Globus pallidus (tissue), 1 donor: ENCODE data around the gene TRPV4.
A peak's percentile ranks its signal among the peaks of the same experiment; 100 is the strongest.

ENCODE experiments used
- DNase-seq: peaks from one replicate; pipeline ENCODE4 v3.0.0-alpha.2; 2015; ENCODE audit warnings: low spot score

The TRPV4 gene

GRCh38 chr12:109827566-109828550, 5.3 kb downstream of the TRPV4 start:
- DNase-seq: peak; percentile 57

GRCh38 chr12:109827080-109827479, 6.1 kb downstream of the TRPV4 start:
- no peak for DNase-seq

DNA sequence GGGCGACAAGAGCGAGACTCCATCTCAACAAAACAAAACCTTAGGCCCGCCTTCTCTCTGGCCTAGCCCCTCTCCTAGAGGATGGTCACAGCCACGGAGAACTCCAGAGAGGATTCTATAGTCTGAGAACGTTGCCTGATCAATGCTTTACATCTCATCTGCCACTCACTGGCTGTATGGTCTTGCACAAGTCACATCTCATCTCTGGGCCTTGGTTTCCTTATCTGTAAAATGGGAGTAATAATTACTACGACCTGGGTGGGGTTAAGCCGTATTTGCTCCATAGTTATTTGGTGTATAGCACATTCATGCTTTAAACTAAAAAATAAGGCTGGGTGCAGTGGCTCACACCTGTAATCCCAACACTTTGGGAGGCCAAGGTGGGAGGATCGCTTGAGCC, 8.5 kb downstream of the TRPV4 start:
- no peak for DNase-seq

- peak; percentile 22 for DNase-seq
Observed at GRCh38 chr12:109822951-109823411, 10.2 kb downstream of the TRPV4 start.

- DNase-seq: no peak
Observed at GRCh38 chr12:109822416-109822815, 10.8 kb downstream of the TRPV4 start.

DNA sequence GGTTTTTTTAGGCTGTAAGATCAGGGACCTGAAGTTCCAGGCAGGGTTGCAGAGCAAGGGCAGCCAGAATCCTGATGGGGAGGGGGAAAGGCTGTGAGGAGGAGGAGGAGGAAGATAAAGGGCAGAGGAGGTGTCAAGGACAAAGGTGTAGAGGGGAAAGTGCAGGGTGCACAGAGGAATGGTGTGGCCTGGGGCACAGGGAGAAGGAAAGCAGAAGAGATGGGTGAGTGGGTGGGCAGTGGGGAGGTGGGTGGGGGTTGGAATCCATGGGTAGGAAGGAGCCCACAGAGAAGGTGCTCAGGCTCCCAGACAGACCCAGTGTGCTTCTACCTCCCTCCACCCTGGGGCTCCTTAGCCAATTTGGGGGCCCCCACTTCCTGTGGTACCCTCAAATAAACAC, 11.2 kb downstream of the TRPV4 start:
- no peak for DNase-seq

- no peak for DNase-seq
Observed at GRCh38 chr12:109820816-109821381, 12.3 kb downstream of the TRPV4 start.

GRCh38 chr12:109818905-109819500, 14.2 kb downstream of the TRPV4 start:
- no peak for DNase-seq

DNA sequence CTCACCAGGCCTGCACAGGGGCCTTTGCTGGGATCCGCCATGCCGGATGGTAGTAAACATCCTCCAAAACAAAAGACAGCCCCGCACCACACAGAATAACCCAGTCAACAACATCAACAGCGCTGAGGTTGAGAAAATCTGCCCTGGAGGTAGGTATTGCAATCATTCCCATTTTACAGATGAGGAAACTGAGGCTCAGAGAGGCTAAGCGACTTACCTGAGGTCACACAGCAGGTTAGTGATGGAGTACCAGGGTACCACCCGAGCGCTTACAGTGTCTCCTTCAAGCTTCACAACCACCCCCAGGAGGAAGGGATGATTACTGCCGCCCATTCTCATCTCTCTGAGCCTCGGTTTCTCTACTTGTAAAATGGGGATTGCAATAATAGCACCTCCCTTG, 14.9 kb downstream of the TRPV4 start:
- DNase-seq: no peak

- DNase-seq: no peak
Observed at GRCh38 chr12:109817627-109818231, 15.5 kb downstream of the TRPV4 start.

DNA sequence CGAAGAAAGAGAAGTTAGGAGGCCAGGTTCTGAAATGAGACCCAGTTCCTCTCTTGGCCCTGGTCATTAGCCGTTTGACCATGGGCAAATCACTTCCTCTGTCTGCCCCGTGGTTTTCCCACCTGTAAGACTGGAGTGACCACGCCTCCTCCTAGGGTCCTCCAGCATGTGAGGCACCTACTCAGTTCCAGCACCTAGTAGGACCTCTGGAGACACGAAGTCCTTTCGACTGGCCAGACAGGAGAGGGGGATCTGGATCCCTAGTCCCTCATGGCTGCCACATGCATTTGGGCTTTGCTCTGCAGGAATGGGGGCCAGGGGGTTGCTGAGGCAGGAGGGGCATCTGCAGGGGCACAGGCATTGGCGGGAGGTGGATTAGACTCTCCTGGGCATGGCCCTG, 16.3 kb downstream of the TRPV4 start:
- DNase-seq: no peak

DNA sequence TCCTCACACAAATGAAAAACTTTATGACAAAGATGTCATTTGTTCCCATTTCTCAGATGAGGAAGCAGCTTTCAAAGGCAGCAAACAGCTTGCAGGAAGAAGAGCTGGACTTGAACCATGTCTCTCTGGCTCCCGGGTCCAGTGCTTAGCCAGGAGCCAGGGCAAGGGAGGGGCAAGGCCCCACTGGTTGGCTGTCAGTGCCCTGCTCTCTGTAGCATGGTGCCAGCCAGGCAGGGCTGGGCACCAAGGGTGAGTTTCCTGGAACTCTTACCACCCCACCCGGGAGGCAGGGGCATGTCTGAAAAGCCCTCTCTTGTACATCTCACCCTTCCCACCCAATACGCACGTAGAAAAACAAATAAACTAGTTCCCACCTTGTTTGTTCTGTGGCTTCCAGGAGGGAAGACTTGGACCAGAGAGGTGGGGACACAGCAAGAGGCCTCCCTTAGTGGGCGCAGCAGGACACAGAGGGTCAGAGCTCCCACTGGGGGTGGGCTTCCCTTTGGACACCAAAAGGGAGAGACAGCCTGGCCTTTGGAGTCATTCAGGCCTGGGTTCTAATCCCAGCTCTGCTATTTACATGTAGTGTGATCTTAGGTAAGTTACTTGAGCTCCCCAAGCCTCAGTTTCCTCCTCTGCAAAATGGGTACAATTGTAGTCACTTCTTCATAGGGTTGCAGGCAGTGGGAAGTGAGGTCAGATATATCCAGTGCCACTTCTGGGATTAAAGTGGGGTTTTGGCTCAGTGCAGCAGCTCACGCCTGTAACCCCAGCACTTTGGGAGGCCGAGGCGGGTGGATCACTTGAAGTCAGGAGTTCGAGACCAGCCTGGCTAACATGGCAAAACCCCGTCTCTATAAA, 17.2 kb downstream of the TRPV4 start:
- DNase-seq: no peak

GRCh38 chr12:109815225-109815624, 18.0 kb downstream of the TRPV4 start:
- DNase-seq: no peak

DNA sequence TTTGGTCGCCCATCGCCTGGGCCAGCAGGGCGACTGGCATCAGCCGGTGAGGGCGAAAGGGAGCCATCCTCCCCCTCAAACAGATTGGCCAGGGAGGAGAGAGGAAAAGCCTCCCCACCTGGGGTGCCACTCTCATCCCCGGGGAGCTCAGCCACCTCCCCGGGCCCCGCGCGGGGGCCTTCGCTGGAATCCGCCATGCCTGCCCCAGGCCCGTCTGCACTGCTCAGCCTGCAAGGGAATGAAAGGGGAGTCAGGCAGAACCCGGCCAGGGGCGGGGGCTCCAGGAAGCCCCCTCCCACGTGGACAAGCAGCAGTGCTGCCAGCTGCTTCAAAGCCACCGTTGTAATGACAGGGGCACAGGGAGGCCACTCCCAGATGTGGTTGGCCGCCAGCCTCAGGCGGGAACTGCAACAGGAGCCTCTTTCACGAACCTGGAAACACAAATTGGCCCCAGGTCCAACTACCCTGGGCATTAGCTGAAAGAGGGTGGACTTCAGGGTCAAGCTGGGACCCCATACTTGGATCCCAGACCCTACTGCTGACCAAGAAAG, 18.5 kb downstream of the TRPV4 start:
- DNase-seq: no peak

GRCh38 chr12:109813810-109814416, 19.3 kb downstream of the TRPV4 start:
- DNase-seq: no peak

DNA sequence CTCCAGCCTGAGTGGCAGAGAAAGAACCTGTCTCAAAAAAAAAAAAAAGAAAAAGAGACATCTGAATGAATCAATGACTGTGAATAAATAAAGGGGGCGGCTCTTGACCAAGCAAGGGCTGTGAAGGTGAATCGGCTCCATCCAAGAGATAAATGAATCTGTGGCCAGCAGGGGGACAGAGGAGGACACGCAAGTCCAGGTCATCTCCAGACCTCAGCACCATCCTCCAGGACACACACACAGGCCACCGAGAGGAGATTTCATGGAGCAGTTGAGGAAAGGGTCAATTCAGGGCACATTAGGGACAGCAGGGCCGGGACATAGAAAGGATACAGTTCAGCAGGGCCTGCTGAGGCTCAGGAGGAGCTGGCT, 21.6 kb downstream of the TRPV4 start:
- DNase-seq: no peak

GRCh38 chr12:109810954-109811623, 22.1 kb downstream of the TRPV4 start:
- no peak for DNase-seq

GRCh38 chr12:109808876-109809646, 24.1 kb downstream of the TRPV4 start:
- no peak for DNase-seq

DNA sequence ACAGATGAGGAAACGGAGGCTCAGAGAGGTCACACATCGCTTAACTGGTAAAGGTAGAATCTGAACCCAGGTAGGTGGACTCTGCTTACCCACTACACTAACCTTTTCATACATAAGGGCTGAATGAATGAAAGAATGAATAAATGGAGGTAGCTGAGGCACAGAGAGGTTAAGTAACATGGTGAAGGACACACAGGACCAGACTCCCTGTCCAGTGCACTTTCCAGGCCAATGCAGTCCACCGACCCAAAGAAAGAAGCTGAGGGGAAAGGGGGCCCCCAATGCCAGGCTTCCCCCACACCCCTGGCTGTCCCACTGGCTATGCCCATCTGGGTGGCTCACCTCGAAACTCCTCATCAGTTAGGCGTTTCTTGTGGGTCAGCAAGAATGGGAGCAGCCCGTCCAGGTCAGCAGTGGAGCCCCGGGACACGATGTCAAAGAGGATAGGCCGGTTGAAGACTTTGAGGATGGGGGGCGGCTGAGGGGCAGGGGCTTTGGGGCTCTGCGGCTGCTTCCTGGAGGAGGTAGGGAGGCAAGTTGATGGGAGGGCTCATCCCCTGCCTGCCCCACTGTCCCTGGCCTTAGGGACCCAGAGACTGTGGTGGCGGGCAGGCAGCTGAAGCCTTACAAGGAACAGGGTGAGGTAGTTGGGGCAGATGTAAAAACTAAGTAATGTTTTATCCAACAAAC, 25.1 kb downstream of the TRPV4 start:
- no peak for DNase-seq
